Ureter (tissue), 1 donor: ENCODE measurements around the gene PBLD. TPM values are rescaled to one million over a fixed set of nuclear protein-coding genes. Genes with fewer than 3 reads are reported as not detected.

ENCODE experiments used
- DNase-seq: peaks from one replicate; pipeline ENCODE4 v3.0.0-alpha.2; 2020; ENCODE audit warnings: low spot score
- total RNA-seq: library from RNA; stranded (reverse); gene quantifications from one replicate; pipeline ENCODE4 v1.2.4, GENCODE V29; 2023
- donor health status: DM: yes; HTN: yes; CAD: no.

Gene PBLD
- total RNA-seq, 1 donor from 2014 or later: 13.9 TPM

DNA sequence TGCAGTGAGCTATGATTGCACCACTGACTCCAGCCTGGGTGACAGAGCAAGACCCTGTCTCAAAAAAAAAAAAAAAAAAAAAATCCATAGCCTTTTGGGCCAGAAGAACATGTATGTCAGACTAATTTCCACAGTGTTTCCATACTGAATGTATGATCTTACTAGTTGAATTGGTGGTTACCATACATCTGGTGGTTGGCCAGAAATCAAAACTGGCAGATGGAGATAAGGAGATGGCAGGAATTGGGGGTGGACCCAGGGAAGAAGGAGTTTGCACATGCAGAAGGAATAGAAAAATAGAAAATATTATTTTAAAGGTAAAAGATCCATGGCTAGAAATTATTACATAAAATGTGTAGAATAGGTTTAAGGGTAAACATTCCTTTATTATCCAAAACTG lies 97.1 kb downstream of the PBLD start:
- no peak for DNase-seq

DNA sequence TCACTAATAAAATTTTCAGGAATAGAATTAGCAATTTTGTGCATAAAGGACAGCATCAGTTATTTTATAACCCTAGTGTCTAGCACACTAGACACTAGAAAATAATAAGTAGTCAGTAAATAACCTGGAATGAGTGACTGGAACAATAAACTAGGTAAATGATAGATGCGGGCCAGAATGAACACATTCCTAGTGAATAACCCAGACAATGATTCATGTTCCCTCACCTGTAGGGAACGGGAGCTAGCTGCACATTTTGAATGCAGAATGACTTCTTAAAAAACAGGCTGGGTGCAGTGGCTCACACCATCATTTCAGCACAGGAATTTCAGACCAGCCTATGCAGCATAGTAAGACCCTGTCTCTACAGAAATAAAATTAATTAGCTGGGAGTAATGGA lies 97.6 kb downstream of the PBLD start:
- DNase-seq: no peak

DNA sequence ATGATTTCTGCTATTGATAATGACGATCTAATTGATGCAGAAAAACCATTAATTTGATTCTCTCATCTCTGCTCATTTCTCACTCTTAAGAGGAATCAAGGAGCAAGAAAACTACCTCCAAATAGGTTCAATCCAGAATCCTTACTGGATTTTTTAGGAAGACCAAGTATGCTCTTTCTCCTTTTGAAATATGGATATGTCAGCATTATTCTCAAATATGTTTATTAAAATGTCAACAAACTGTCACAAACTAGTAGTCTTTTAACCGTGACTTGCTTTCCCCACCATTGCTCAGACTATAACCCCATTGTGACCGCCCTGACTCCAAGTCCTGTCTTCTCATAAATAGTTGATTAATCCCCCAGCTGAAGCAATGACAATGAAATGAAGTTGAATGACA lies 99.7 kb downstream of the PBLD start:
- DNase-seq: no peak

Other genes starting within 250 kb of the PBLD start
- 0.08 TPM for gene MYPN, start 223.4 kb downstream of the PBLD start, total RNA-seq
- gene ATOH7, start 100.8 kb downstream of the PBLD start, total RNA-seq: not detected
- gene HNRNPH3, start 864 bp downstream of the PBLD start, total RNA-seq: 103 TPM
- gene RUFY2, start 74.3 kb upstream of the PBLD start, total RNA-seq: 43.6 TPM
- 4.4 TPM for gene DNA2, start 139.0 kb upstream of the PBLD start, total RNA-seq
- gene SLC25A16, start 194.6 kb upstream of the PBLD start, total RNA-seq: 36.8 TPM
- 4.8 TPM for gene TET1, start 227.4 kb upstream of the PBLD start, total RNA-seq